NCI-H2196 (cell line): ENCODE results near the gene KANK2.
A peak's percentile ranks its signal among the peaks of the same experiment; 100 is the strongest.
"Not testable (repeated sequence)": the region's sequence is repeated elsewhere in the genome, so short reads cannot be mapped to it uniquely, and the experiment has no call there.

ENCODE experiments used
- DNase-seq: peaks from one replicate; lab custom pipeline; 2025; ENCODE audit not compliant: unreplicated experiment; lab: John Stamatoyannopoulos, UW

KANK2 gene

GRCh38 chr19:11198769-11199424, 1.6 kb upstream of the KANK2 start:
- DNase-seq = no peak

DNA sequence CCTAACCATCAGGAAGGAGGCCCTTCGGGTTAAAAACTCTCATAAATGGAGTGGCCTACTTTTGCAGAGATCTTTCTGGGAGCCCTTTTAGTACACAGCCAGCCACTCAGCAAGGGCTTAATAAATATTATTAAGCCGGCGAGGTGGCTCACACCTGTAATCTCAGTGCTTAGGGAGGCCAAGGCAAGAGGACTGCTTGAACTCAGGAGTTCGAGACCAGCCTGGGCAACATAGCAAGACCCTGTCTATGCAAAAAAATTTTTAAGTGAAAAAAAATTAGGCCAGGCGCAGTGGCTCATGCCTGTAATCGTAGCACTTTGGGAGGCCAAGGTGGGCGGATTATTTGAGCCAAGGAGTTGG, 810 bp upstream of the KANK2 start:
- DNase-seq = no peak

DNA sequence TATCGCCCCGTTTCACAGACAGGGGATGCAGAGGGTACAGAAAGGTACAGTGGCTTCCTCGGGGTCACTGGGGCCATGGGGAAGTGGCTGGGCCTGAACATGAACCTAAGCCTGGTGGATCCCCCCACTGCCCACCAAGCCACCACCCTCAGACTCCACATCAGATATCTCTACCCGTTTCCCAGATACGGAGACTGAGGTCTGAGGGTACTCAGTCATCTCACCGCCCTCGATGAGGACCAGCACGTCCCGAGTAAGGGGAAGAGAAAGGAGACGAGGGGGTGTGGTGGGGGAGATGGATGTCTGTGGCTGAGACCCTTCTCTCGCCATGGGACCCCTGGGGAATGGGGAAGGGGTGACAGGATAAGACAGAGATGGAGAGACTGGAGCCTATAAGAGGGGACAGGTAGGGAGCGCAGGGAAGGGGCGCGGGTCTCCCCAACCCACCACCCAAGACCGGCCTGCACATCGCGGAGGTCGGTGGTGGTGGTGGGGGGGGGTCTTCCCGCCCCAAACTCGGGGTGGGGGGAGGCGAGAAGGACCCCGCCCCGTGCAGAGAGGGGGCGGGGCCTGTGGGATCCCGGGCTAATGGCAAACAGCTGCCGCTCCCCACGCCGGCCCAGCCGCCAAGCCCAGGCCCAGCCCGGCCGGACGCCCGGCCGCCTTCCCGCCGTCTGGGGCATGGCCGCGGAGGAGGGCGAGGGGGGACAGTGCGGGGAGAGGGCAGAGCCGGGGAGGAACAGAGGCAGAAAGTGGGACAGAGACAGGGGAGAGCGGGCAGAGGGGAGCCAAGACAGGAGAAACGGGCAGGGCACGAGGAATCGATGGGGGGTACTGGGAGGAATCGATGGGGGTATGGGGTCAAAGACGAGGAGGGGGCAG, 698 bp downstream of the KANK2 start:
- peak; percentile 16 for DNase-seq

DNA sequence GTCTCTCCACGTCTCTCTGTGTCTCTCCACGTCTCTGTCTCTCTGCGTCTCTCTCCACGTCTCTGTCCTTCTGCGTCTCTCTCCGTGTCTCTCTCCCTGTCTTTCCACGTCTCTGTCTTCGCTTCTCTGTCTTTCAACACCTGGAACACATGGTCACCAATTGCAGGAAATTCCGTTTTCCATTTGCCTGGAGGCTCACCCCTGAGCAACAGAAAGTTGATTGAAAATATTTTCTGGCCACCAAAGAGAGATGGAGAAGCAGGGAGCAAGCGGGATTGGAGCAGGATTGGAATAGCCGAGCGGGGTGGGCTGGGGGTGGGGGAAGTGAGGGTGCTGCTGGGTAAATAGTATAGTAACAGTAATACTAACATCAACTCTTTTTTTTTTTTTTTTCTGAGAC, 1.7 kb downstream of the KANK2 start:
- DNase-seq = no peak

- DNase-seq = no peak
Observed at GRCh38 chr19:11194656-11195558, 2.4 kb downstream of the KANK2 start.

DNA sequence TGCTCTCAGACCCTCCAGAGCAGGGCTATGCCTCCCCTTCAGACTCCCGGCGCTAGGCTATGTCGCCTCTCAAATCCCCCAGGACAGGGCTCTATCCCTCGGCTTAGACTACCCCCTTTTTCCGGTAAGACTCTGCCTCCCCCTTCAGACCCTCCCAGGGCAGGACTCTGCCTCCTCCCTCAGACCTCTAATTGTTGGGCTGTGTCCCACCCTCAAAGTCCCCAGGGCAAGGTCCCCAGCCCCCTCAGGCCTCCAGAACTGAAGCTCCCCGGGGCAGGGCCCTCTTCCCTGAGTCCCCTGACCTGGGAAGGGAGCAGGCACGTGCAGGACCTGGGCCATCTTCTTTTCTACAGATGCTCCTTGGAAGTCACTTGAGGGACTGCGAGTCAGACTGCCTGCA, 3.2 kb downstream of the KANK2 start:
- DNase-seq = no peak

- no peak for DNase-seq
Observed at GRCh38 chr19:11192957-11193939, 4.1 kb downstream of the KANK2 start.

DNA sequence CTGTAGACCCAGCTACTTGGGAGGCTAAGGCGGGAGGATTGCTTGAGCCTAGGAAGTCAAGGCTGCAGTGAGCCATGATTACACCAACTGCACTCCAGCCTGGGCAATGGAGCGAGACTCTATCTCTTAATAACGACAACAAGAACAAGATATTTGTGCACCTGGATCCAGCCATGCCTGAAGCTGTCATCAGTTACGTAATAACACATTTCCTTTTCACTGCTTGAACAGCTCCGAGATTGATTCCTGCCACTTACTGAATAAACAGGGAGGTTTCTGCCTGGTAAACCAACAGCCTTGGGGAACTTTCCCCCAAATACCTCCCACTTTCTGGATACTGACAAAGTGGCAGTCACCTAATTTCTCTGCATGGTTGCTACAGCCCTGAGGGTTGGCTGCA, 5.4 kb downstream of the KANK2 start:
- DNase-seq = no peak

DNA sequence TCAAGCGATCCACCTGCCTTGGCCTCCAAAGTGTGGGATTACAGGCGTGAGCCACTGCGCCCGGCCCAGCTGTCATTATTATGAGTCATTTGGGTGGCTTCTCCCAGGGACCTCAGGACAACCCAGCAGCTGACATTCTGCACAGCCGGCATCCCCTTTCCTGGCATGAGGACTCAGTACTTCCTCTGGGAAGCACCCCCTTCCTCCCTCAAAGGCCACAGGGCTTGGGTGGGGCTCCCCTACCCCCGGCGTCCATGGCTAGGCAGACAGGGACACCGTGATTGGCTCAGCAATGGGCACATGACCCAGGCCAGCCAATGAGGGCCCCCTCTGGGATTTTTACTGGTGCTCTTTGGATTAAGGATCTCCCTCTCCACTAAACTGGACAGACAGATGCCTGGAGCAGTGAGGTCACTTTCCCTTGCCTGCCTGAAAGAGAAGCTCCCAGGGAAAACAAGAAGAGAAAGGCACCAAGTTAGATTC, 6.0 kb downstream of the KANK2 start:
- DNase-seq = peak; percentile 36

DNA sequence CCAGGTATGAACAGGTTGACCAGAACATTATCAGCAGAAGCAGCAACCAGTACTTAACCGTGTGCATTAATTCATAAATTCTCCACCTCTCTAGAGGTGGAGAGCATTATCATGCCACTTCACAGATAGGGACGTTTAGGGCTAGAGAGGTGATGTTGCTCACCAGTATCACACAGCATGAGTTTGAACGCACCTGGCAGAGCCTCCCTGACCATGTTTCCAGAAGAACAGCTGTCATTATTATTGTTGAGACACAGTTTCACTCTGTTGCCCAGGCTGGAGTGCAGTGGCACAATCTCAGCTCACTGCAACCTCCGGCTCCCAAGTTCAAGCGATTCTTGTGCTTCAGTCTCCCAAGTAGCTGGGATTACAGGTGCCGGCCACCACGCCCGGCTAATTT, 6.8 kb downstream of the KANK2 start:
- no peak for DNase-seq

GRCh38 chr19:11187441-11187840, 9.9 kb downstream of the KANK2 start:
- DNase-seq = no peak

- no peak for DNase-seq
Observed at GRCh38 chr19:11182994-11183393, 14.4 kb downstream of the KANK2 start.

DNA sequence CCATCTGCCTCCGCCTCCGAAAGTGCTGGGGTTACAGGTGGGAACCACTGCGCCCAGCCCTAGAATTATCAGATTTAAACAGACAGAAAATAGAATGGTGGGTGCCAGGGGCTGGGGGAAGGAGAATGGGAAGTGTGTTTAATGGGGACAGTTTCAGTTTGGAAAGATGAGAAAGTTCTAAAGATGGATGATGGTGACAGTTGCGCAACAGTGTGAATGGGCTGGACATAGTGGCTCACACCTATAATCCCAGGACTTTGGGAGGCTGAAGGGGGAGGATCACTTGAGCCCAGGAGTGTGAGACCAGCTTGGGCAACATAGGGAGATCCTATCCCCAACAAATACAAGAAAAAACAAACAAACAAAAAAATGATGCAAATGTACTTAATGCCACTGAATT, 15.9 kb downstream of the KANK2 start:
- no peak for DNase-seq

- not testable (repeated sequence) for DNase-seq
Observed at GRCh38 chr19:11180975-11181374, 16.4 kb downstream of the KANK2 start.

DNA sequence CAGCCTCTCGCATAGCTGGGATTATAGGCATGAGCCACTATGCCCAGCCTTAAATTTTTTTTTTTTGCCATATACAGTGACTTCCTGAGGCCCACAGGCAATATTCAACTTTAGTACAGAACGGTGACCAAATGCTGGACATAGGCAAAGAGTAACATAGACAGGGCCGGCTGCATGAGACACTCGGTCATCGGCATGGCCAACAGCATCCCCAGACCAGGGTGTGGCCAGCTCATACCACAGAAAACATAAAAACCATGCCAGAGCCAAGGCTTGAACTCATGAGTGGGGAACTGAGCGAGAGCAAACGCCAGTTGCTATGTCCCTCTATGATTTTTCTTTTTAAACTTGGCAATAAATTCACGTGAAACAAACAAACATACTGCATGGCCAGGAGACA, 17.0 kb downstream of the KANK2 start:
- no peak for DNase-seq

DNA sequence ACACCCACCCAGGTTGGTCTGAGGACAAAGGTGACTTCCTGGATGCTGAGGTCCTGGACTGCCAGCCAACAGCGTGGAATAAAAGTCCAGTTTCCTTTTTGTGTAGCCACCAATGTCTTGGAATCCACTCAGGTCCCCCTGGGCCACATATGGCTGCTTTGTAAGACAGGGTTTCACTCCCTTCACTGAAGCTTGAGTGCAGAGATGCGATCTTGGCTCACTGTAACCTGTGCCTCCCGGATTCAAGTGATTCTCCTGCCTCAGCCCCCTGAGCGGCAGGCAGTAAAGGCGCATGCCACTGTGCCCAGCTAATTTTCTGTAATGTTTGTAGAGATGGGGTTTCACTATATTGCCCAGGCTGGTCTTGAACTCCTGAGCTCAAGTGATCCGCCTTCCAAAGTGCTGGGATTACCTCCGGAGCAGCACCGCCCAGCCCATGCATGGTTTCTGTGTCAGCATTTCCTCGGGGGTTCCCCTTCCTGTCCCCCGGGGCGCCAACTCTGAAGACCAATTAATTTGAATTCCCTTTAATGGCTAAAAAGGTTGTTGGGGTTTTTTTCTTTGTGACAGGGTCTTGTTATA, 17.5 kb downstream of the KANK2 start:
- DNase-seq = no peak

- DNase-seq = not testable (repeated sequence)
Observed at GRCh38 chr19:11179145-11179465, 18.2 kb downstream of the KANK2 start.

DNA sequence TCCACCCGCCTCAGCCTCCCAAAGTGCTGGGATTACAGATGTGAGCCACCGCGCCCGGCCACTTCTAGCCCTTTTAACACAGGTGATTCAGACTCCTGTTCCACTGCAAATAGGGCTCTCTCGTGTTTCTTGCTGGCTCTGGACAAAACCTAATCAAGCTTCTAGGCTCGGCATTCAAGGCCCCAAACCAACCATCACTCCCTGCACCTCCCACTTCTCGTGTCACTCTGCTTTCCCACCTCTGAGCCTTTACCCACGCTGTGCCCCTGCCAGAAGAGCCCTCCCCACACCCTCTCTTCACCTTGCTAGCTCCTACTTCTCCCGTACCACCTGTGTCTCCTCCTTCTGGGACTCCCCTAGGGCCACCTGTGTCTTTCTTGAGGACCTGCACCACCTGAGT, 19.8 kb downstream of the KANK2 start:
- DNase-seq = no peak

DNA sequence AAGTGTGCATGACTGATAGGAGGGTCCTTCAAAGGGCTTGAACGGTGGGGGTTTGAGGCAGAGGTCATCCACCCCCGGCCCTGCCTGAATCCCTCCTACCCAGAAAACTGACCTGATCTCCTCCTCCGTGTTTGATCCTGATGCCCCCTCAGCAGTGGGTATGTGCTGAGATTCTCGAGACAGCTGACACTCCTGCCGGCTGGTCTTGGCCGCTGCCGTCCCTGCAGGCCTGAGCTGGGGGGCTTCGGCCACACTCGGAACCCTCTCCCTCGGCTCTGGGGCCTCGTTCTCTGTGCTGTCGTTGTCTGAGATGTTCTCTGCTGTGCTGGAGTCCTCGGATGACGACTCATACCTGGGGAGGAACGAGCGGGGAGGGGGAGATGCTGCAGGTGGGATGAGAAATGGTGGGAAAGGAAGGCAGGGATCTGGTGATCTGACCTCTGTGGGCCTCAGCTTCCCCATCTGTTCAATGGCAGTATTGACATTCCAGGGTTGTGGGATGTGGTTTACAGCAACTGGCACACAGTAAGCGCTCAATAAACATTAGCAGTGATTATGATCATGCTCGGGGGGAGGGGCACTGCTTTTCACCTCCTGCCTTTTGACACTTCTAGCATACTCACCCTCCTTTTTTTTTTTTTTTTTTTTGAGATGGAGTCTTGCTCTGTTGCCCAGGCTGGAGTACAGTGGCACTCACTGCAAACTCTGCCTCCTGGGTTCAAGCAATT, 20.7 kb downstream of the KANK2 start:
- DNase-seq = no peak
